GM12878 (cell line): Measurements from ENCODE around the gene DNAJC3. TPM values are rescaled to one million over a fixed set of nuclear protein-coding genes. Genes with fewer than 3 reads are reported as not detected.

ENCODE experiments used
- ATAC-seq: fragments of 200-7000 bp; cut with Tn5 transposase; 3 replicates; pipeline ENCODE4 v1.9.1; 2020; ENCODE audit warnings: mild to moderate bottlenecking, moderate library complexity
- BruUV-seq: library from RNA; stranded (reverse); fragments of 400-500 nt; replicated peaks from 2 replicates; lab custom pipeline; 2021; lab: Mats Ljungman, UMichigan
- CTCF ChIA-PET: fragments of 300-600 bp; sonication (Branson Sonifier 250); formaldehyde crosslinking; extraction: SDS; loops from one replicate; lab custom pipeline; 2021; ENCODE audit warnings: inconsistent platforms; lab: Yijun Ruan, JAX
- POLR2A ChIA-PET: fragments of 350-600 bp; formaldehyde crosslinking; extraction: SDS; loops from one replicate; lab custom pipeline; 2021; ENCODE audit warnings: inconsistent platforms; lab: Charles Lee
- RAD21 ChIA-PET: fragments of 300-600 bp; sonication (Branson Sonifier 250); formaldehyde crosslinking; loops from one replicate; lab custom pipeline; 2023; ENCODE audit warnings: antibody characterized with exemption; ENCODE audit not compliant: unreplicated experiment; lab: Charles Lee
- SMC1A ChIA-PET: fragments of 300-600 bp; sonication (Branson Sonifier 250); formaldehyde crosslinking; loops from one replicate; lab custom pipeline; 2023; ENCODE audit not compliant: unreplicated experiment, uncharacterized antibody; lab: Charles Lee
- DNase-seq: peaks from one replicate; pipeline ENCODE4 v3.0.0-alpha.2; 2011; ENCODE audit warnings: low read depth, low spot score
- FAIRE-seq: peaks from 3 replicates; lab custom pipeline; 2011; peaks lifted over from hg19 to GRCh38; lab: Jason Lieb, UNC
- H2AFZ ChIP-seq: 2 replicates; pipeline ENCODE4 v1.6.0; 2011; ENCODE audit warnings: low read depth, low read length, control low read depth; ENCODE audit not compliant: control insufficient read depth
- H3K27ac ChIP-seq: 2 replicates; pipeline ENCODE4 v1.5.1; 2011; ENCODE audit warnings: control low read depth; ENCODE audit not compliant: control insufficient read depth, insufficient read depth
- H3K27me3 ChIP-seq, 2 experiments: replicated peaks in 1 of 2; 2 replicates each; pipeline versions ENCODE4 v1.6.0 to v1.6.1; 2011; ENCODE audit warnings: low read length in 1 of 2; ENCODE audit not compliant: control insufficient read depth in 2 of 2, insufficient read depth in 2 of 2
- H3K36me3 ChIP-seq, 2 experiments: 2 replicates each; pipeline ENCODE4 v1.5.1; 2011; ENCODE audit warnings: low read length in 1 of 2; ENCODE audit not compliant: control insufficient read depth in 2 of 2, insufficient read depth in 2 of 2
- H3K4me1 ChIP-seq: 2 replicates; pipeline ENCODE4 v1.6.1; 2011; ENCODE audit warnings: mild to moderate bottlenecking, low read length, moderate library complexity, mixed read lengths; ENCODE audit not compliant: control insufficient read depth, insufficient read depth
- H3K4me2 ChIP-seq: 2 replicates; pipeline ENCODE4 v1.6.0; 2011; ENCODE audit warnings: control low read depth; ENCODE audit not compliant: control insufficient read depth, insufficient read depth
- H3K4me3 ChIP-seq: fragments of 200-600 bp; sonication (generic); 2 replicates; pipeline ENCODE4 v1.5.1; 2016
- H3K79me2 ChIP-seq: 2 replicates; pipeline ENCODE4 v1.6.0; 2011; ENCODE audit warnings: low read length; ENCODE audit not compliant: control insufficient read depth, insufficient read depth
- H3K9ac ChIP-seq: 2 replicates; pipeline ENCODE4 v1.8.0; 2011; ENCODE audit warnings: low read length, control low read depth, mixed read lengths; ENCODE audit not compliant: control insufficient read depth, insufficient read depth
- H3K9me3 ChIP-seq: replicated peaks from 3 replicates; pipeline ENCODE4 v1.5.1; 2011; ENCODE audit warnings: mild to moderate bottlenecking, low read length; ENCODE audit not compliant: control insufficient read depth, insufficient read depth
- H4K20me1 ChIP-seq: 2 replicates; pipeline ENCODE4 v1.6.0; 2011; ENCODE audit not compliant: control insufficient read depth, insufficient read depth
- DPF2 ChIP-seq: fragments of 450-650 bp; IDR thresholded peaks from 2 replicates; pipeline ENCODE4 v1.6.1; 2017; ENCODE audit warnings: mild to moderate bottlenecking
- EED ChIP-seq: sonication (generic); IDR thresholded peaks from 2 replicates; pipeline ENCODE4 v1.6.1; 2016; ENCODE audit warnings: antibody characterized with exemption, low read depth
- EZH2 ChIP-seq: IDR thresholded peaks from 2 replicates; pipeline ENCODE4 v1.6.1; 2012; ENCODE audit warnings: low read depth, mild to moderate bottlenecking, control low read depth, inconsistent platforms, low read length, borderline replicate concordance; ENCODE audit not compliant: control insufficient read depth
- FOXK2 ChIP-seq: fragments of 450-650 bp; IDR thresholded peaks from 2 replicates; pipeline ENCODE4 v1.6.1; 2017; ENCODE audit warnings: mild to moderate bottlenecking, moderate library complexity
- FOXM1 ChIP-seq: IDR thresholded peaks from 2 replicates; pipeline ENCODE4 v1.6.1; 2012; ENCODE audit warnings: low read depth, mild to moderate bottlenecking, inconsistent platforms, low read length, moderate library complexity
- GABPA ChIP-seq: IDR thresholded peaks from 2 replicates; pipeline ENCODE4 v1.6.1; 2014; ENCODE audit warnings: antibody characterized with exemption, low read depth, mild to moderate bottlenecking, inconsistent platforms
- GATAD2B ChIP-seq: fragments of 450-650 bp; conservative IDR thresholded peaks from 2 replicates; pipeline ENCODE4 v1.6.1; 2017; ENCODE audit warnings: low read depth, mild to moderate bottlenecking, moderate library complexity
- MEF2B ChIP-seq: fragments of 450-650 bp; IDR thresholded peaks from 2 replicates; pipeline ENCODE4 v1.6.1; 2018; ENCODE audit warnings: mild to moderate bottlenecking, moderate library complexity; ENCODE audit not compliant: partially characterized antibody, poor library complexity, severe bottlenecking
- MXI1 ChIP-seq: fragments of 150-350 bp; IDR thresholded peaks from 2 replicates; pipeline ENCODE4 v1.6.1; 2011; ENCODE audit warnings: low read depth, mild to moderate bottlenecking, inconsistent platforms, low read length, improper control_type of control experiment
- SMAD1 ChIP-seq: fragments of 450-650 bp; IDR thresholded peaks from 2 replicates; pipeline ENCODE4 v1.6.1; 2018; ENCODE audit warnings: mild to moderate bottlenecking, low read depth; ENCODE audit not compliant: partially characterized antibody
- SMARCA5 ChIP-seq: fragments of 450-650 bp; IDR thresholded peaks from 2 replicates; pipeline ENCODE4 v1.6.1; 2017; ENCODE audit warnings: mild to moderate bottlenecking
- SP1 ChIP-seq: IDR thresholded peaks from one replicate; pipeline ENCODE4 v1.6.1; 2011; ENCODE audit warnings: low read depth, low read length
- WGBS: methylation state at CpG from one replicate; pipeline ENCODE4 v1.1.6; 2016; ENCODE audit warnings: low lambda C conversion rate; ENCODE audit not compliant: insufficient replicate concordance, insufficient coverage; ENCODE audit errors: missing lambda C conversion rate; 5-methylcytosine and 5-hydroxymethylcytosine counted together
- in situ Hi-C: fragments of 300-500 bp; cut with MboI; formaldehyde crosslinking; loops from 9 replicates; pipeline ENCODE4 v1.14.3; 2018; ENCODE audit warnings: mixed read lengths
- intact Hi-C: fragments of 100-400 bp; cut with micrococcal nuclease; formaldehyde crosslinking; loops from one replicate; pipeline ENCODE4 v1.14.2; 2022; ENCODE audit not compliant: unreplicated experiment
- polyA plus RNA-seq, 11 experiments: library from polyadenylated mRNA; depleted of rRNA in 4 of 11; unstranded in 6 of 11; stranded (reverse) in 5 of 11; fragments of >200 nt; fragmentation: Nextera tagmentation in 4 of 11; fragmentation: Illumina TruSeq in 1 of 11; extraction: Ambion mirVana in 4 of 11; extraction: Trizol in 1 of 11; gene quantifications; 1 replicate in 1 of 11; 2 replicates in 10 of 11; pipeline versions ENCODE4 v1.2.1 to v1.2.3, GENCODE V29; 2011 to 2016; ENCODE audit warnings: inconsistent platforms in 2 of 11, missing spikeins in 2 of 11, low read depth in 1 of 11
- total RNA-seq, 4 experiments: library from RNA; depleted of rRNA in 3 of 4; stranded (reverse); fragments of >200 nt in 3 of 4; fragmentation: Illumina TruSeq in 1 of 4; extraction: Trizol in 1 of 4; gene quantifications; 2 replicates each; pipeline versions ENCODE4 v1.2.1 to v1.2.3, GENCODE V29; 2013 to 2021
- TF ChIP-seq, protein P1 (sequence below): IDR thresholded peaks from 2 replicates; pipeline ENCODE4 v1.6.1; 2012; ENCODE audit warnings: low read depth, low read length, improper control_type of control experiment
- TF ChIP-seq, protein P2 (sequence below): IDR thresholded peaks from 2 replicates; pipeline ENCODE4 v1.6.1; 2012; ENCODE audit warnings: low read length, inconsistent platforms

Gene DNAJC3
- total and polyA plus RNA-seq, 10 of the 15 experiments (the other 5 are each of a cell fraction or from before 2014, with no cell fraction given) = 9.3 to 37.4 (median 19.0) TPM

- ATAC-seq = no peak
- Histone ChIP-seq H2AFZ (no peak overlapping the region), H3K9ac (no peak overlapping the region), H3K4me3 (no peak overlapping the region), H4K20me1 (no peaks in the 10 kb centered on the region), H3K4me2 (no peak overlapping the region), H3K4me1 (no peaks in the 10 kb centered on the region), H3K79me2 (no peaks in the 10 kb centered on the region), H3K27me3 (no peaks in the 10 kb centered on the region), H3K36me3 (no peaks in the 10 kb centered on the region), H3K9me3 (no peaks in the 10 kb centered on the region), H3K27ac (no peak overlapping the region)
- ChIA-PET SMC1A (interaction anchor here (1.0 to 1.1 kb wide), 2 partner anchors 19 to 22 kb away, joined by 3 read pairs; no protein-coding TSS in a partner anchor), RAD21 (no interaction called here), POLR2A (no interaction called here), CTCF (interaction anchor here (1.4 to 2.0 kb wide), 2 partner anchors 12 to 33 kb away, joined by 3 to 5 read pairs; no protein-coding TSS in a partner anchor)
- in situ Hi-C loops = no loop called here
- no TSS peak for BruUV-seq
- intact Hi-C loops = no loop called here
- 94% methylated on average over 1 of the region's 1 CpG for WGBS
- FAIRE-seq = no peak
- DNase-seq = no peak
- TF ChIP-seq SMAD1 (no peak), DPF2 (no peak), GATAD2B (no peak)
Measured at GRCh38 chr13:95800436-95800835, 123.5 kb downstream of the DNAJC3 start.

DNA sequence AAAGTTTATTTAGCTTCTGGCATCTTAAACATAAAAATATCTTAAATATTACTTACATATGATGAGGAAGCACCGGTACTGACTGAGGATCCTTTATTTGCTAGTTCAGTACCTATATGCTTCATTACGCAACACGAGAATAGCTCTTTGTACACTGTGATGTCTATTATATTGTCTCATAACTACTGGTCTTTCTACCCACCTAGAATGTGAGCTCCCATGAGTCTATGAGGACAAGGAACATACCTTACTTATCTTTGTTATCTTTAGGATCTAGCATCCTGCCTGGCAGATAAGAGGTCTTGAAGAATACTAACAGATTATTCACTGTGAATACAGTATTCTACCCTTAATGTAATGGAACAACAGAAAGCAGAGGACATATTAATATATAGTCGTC is 124.9 kb downstream of the DNAJC3 start:
- intact Hi-C loops (no loop called here), in situ Hi-C loops (no loop called here)
- H4K20me1 ChIP-seq = no peaks in the 10 kb centered on the region
- ChIA-PET SMC1A (interaction anchor here (1.0 kb wide), 2 partner anchors 11 to 32 kb away, joined by 3 read pairs; no protein-coding TSS in a partner anchor), POLR2A (no interaction called here), RAD21 (no interaction called here), CTCF (interaction anchor here (1.4 to 2.0 kb wide), 2 partner anchors 14 to 32 kb away, joined by 4 to 5 read pairs; no protein-coding TSS in a partner anchor)
- H3K27ac ChIP-seq = no peak overlapping the region
- H3K36me3 ChIP-seq = no peaks in the 10 kb centered on the region
- DNase-seq = no peak
- H3K9ac ChIP-seq = no peak overlapping the region
- no peak for FAIRE-seq
- H3K4me3 ChIP-seq = no peak overlapping the region
- BruUV-seq = no TSS peak
- no peak overlapping the region for H2AFZ ChIP-seq
- TF ChIP-seq GABPA (no peak), EZH2 (no peak), MXI1 (no peak), FOXM1 (no peak), MEF2B (no peak), FOXK2 (no peak), SMARCA5 (no peak), SP1 (no peak), SMAD1 (no peak), EED (no peak)
- TF ChIP-seq, protein P1, sequence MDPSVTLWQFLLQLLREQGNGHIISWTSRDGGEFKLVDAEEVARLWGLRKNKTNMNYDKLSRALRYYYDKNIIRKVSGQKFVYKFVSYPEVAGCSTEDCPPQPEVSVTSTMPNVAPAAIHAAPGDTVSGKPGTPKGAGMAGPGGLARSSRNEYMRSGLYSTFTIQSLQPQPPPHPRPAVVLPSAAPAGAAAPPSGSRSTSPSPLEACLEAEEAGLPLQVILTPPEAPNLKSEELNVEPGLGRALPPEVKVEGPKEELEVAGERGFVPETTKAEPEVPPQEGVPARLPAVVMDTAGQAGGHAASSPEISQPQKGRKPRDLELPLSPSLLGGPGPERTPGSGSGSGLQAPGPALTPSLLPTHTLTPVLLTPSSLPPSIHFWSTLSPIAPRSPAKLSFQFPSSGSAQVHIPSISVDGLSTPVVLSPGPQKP = no peak
- TF ChIP-seq, protein P2, sequence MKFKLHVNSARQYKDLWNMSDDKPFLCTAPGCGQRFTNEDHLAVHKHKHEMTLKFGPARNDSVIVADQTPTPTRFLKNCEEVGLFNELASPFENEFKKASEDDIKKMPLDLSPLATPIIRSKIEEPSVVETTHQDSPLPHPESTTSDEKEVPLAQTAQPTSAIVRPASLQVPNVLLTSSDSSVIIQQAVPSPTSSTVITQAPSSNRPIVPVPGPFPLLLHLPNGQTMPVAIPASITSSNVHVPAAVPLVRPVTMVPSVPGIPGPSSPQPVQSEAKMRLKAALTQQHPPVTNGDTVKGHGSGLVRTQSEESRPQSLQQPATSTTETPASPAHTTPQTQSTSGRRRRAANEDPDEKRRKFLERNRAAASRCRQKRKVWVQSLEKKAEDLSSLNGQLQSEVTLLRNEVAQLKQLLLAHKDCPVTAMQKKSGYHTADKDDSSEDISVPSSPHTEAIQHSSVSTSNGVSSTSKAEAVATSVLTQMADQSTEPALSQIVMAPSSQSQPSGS = no peak
- H3K27me3 ChIP-seq = no peaks in the 10 kb centered on the region
- H3K4me1 ChIP-seq = no peaks in the 10 kb centered on the region
- 98% methylated on average over 4 of the region's 4 CpGs for WGBS
- no peak for ATAC-seq
- H3K79me2 ChIP-seq = no peaks in the 10 kb centered on the region
- no peaks in the 10 kb centered on the region for H3K9me3 ChIP-seq
- H3K4me2 ChIP-seq = no peak overlapping the region
